ENCODE data around the gene KRT35. TPM values are rescaled to one million over a fixed set of nuclear protein-coding genes. Genes with fewer than 3 reads are reported as not detected.

Gene KRT35
- total and polyA plus RNA-seq, 2 of the 13 experiments (the other 11 are each of a cell fraction or from before 2014, with no cell fraction given), result not detected

- H3K27me3 ChIP-seq (ENCODE audit: control insufficient read depth in 1 of 2, insufficient read depth in 2 of 2, low read length in 2 of 2), result peaks cover 2 to 39% of the 10 kb centered on the region in 2 experiments; a peak in 3 of 5 replicates
- H3K9ac ChIP-seq (ENCODE audit: insufficient read depth, low read depth, low read length), result no peak overlapping the region
- H3K4me1 ChIP-seq (ENCODE audit: insufficient read depth, low read length), result no peaks in the 10 kb centered on the region
- no peaks in the 10 kb centered on the region for H4K20me1 ChIP-seq (ENCODE audit: insufficient read depth, low read length)
- no peak for TF ChIP-seq SMARCC2 (IDR thresholded peaks at IDR 0.05)
- no peak for TF ChIP-seq EHMT2 (IDR thresholded peaks at IDR 0.05; ENCODE audit: borderline replicate concordance, low read depth, low read length)
- no peaks in the 10 kb centered on the region for H3K36me3 ChIP-seq (replicated peaks in 1 of 2; ENCODE audit: control insufficient read depth in 1 of 2, insufficient read depth in 2 of 2, low read length in 2 of 2)
- FAIRE-seq (no peak), DNase-seq (ENCODE audit: low spot score) (no peak), ATAC-seq (no peak)
- POLR2A ChIA-PET, result no interaction called here
- 47% methylated on average over 13 of the region's 15 CpGs for WGBS (ENCODE audit: low lambda C conversion rate)
- intact Hi-C loops (cut with micrococcal nuclease; ENCODE audit: unreplicated experiment) (no loop called here), in situ Hi-C loops (cut with HindIII; ENCODE audit: extremely low pct_ligation_motif_present, low pct_unique_long_range_greater_than_20kb) (no loop called here)
- H3K4me2 ChIP-seq (ENCODE audit: low read depth, low read length), result no peak overlapping the region
- no peak overlapping the region for H3K4me3 ChIP-seq (replicated peaks in 1 of 3; ENCODE audit: insufficient read depth in 1 of 3, low read depth in 2 of 3, low read length in 3 of 3)
- no peaks in the 10 kb centered on the region for H3K79me2 ChIP-seq (ENCODE audit: insufficient read depth, low read length)
- CTCF ChIA-PET (ENCODE audit: low intra/inter-chr PET ratio, low total read pairs), result no interaction called here
- no peaks in the 10 kb centered on the region for H3K9me3 ChIP-seq (ENCODE audit: low read length)
- no peak overlapping the region for H3K27ac ChIP-seq (ENCODE audit: extremely low read length, insufficient read depth, low read length)
- BruUV-seq (replicated peaks), result no TSS peak
- H2AFZ ChIP-seq (ENCODE audit: low read length), result no peak overlapping the region
Measured at GRCh38 chr17:41462705-41463104, 18.2 kb downstream of the KRT35 start.

GRCh38 chr17:41457676-41458075 is 23.3 kb downstream of the KRT35 start:
- no peak overlapping the region for H3K9ac ChIP-seq (ENCODE audit: insufficient read depth, low read depth, low read length)
- no peaks in the 10 kb centered on the region for H3K79me2 ChIP-seq (ENCODE audit: insufficient read depth, low read length)
- intact Hi-C loops (cut with micrococcal nuclease; ENCODE audit: unreplicated experiment), result no loop called here
- no peak overlapping the region for H2AFZ ChIP-seq (ENCODE audit: low read length)
- in situ Hi-C loops (cut with HindIII; ENCODE audit: extremely low pct_ligation_motif_present, low pct_unique_long_range_greater_than_20kb), result no loop called here
- BruUV-seq (replicated peaks), result no TSS peak
- peaks cover 0 to 4% of the 10 kb centered on the region in 2 experiments; a peak in 1 of 5 replicates for H3K27me3 ChIP-seq (ENCODE audit: control insufficient read depth in 1 of 2, insufficient read depth in 2 of 2, low read length in 2 of 2)
- no peaks in the 10 kb centered on the region for H3K36me3 ChIP-seq (replicated peaks in 1 of 2; ENCODE audit: control insufficient read depth in 1 of 2, insufficient read depth in 2 of 2, low read length in 2 of 2)
- H3K9me3 ChIP-seq (ENCODE audit: low read length), result no peaks in the 10 kb centered on the region
- no peaks in the 10 kb centered on the region for H4K20me1 ChIP-seq (ENCODE audit: insufficient read depth, low read length)
- no peak for ATAC-seq
- H3K4me3 ChIP-seq (replicated peaks in 1 of 3; ENCODE audit: insufficient read depth in 1 of 3, low read depth in 2 of 3, low read length in 3 of 3), result no peak overlapping the region
- FAIRE-seq, result no peak
- H3K27ac ChIP-seq (ENCODE audit: extremely low read length, insufficient read depth, low read length), result no peak overlapping the region
- no peaks in the 10 kb centered on the region for H3K4me1 ChIP-seq (ENCODE audit: insufficient read depth, low read length)
- POLR2A ChIA-PET, result no interaction called here
- WGBS (ENCODE audit: low lambda C conversion rate), result 5% methylated on average over 4 of the region's 4 CpGs
- CTCF ChIA-PET (ENCODE audit: low intra/inter-chr PET ratio, low total read pairs), result no interaction called here
- no peak overlapping the region for H3K4me2 ChIP-seq (ENCODE audit: low read depth, low read length)
- no peak for DNase-seq (ENCODE audit: low spot score)
- no peak for TF ChIP-seq ARNT2 (CRISPR knock-in tag; IDR thresholded peaks at IDR 0.05; ENCODE audit: low read depth)
- no peak for TF ChIP-seq ZNF703 (CRISPR knock-in tag; IDR thresholded peaks at IDR 0.05; ENCODE audit: borderline replicate concordance)
- no peak for TF ChIP-seq E2F2 (CRISPR knock-in tag; IDR thresholded peaks at IDR 0.05; ENCODE audit: borderline replicate concordance)
- no peak for TF ChIP-seq ZBTB34 (CRISPR knock-in tag; IDR thresholded peaks at IDR 0.05)
- no peak for TF ChIP-seq ARNTL (CRISPR knock-in tag; IDR thresholded peaks at IDR 0.05)
- TF ChIP-seq BCL6 (CRISPR knock-in tag; IDR thresholded peaks at IDR 0.05), result no peak
- no peak for TF ChIP-seq GLI4 (CRISPR knock-in tag; IDR thresholded peaks at IDR 0.05; ENCODE audit: borderline replicate concordance)
- TF ChIP-seq DZIP1 (CRISPR knock-in tag; IDR thresholded peaks at IDR 0.05), result no peak
- no peak for TF ChIP-seq FOXP1 (IDR thresholded peaks at IDR 0.05)
- TF ChIP-seq FOXP1 (CRISPR knock-in tag; IDR thresholded peaks at IDR 0.05), result no peak
